HepG2 (cell line): ENCODE measurements around the gene NEURL2. TPM values are rescaled to one million over a fixed set of nuclear protein-coding genes. Genes with fewer than 3 reads are reported as not detected.

Experiments
- ARNT ChIP-seq: fragments of 450-650 bp; IDR thresholded peaks from 2 replicates; pipeline ENCODE4 v1.6.1; 2017
- DNMT3B ChIP-seq: conservative IDR thresholded peaks from 2 replicates; pipeline ENCODE4 v1.6.1; 2016; ENCODE audit warnings: missing biosample characterization, control low read depth
- HMG20A ChIP-seq: IDR thresholded peaks from 2 replicates; pipeline ENCODE4 v1.6.1; 2016; ENCODE audit warnings: borderline replicate concordance
- HMG20B ChIP-seq: conservative IDR thresholded peaks from 2 replicates; pipeline ENCODE4 v1.6.1; 2016; ENCODE audit warnings: missing genetic modification reagents, missing compliant biosample characterization
- HOXA9 ChIP-seq: sonication (generic); formaldehyde crosslinking; IDR thresholded peaks from 2 replicates; pipeline ENCODE4 v1.8.1; 2022; ENCODE audit warnings: missing genetic modification reagents, mild to moderate bottlenecking, moderate library complexity, borderline replicate concordance
- KDM1A ChIP-seq: IDR thresholded peaks from 2 replicates; pipeline ENCODE4 v1.6.1; 2016; ENCODE audit warnings: missing compliant biosample characterization
- MLLT10 ChIP-seq: sonication (generic); formaldehyde crosslinking; IDR thresholded peaks from 2 replicates; pipeline ENCODE4 v1.4.0; 2020; ENCODE audit warnings: missing genetic modification reagents
- NCOA5 ChIP-seq: sonication (generic); formaldehyde crosslinking; IDR thresholded peaks from 2 replicates; pipeline ENCODE4 v1.4.0; 2020; ENCODE audit warnings: missing genetic modification reagents
- PHF21A ChIP-seq: sonication (generic); formaldehyde crosslinking; IDR thresholded peaks from 2 replicates; pipeline ENCODE4 v1.5.0; 2020; ENCODE audit warnings: mild to moderate bottlenecking, missing genetic modification reagents
- REL ChIP-seq: sonication (generic); formaldehyde crosslinking; conservative IDR thresholded peaks from 2 replicates; pipeline ENCODE4 v1.8.0; 2022; ENCODE audit warnings: mild to moderate bottlenecking, missing genetic modification reagents, moderate library complexity
- ZFAT ChIP-seq: sonication (generic); formaldehyde crosslinking; conservative IDR thresholded peaks from 2 replicates; pipeline ENCODE4 v1.8.1; 2023; ENCODE audit warnings: missing genetic modification reagents, inconsistent platforms
- ZFP82 ChIP-seq: sonication (generic); formaldehyde crosslinking; IDR thresholded peaks from 2 replicates; pipeline ENCODE4 v1.5.1; 2020; ENCODE audit warnings: mild to moderate bottlenecking, missing genetic modification reagents, borderline replicate concordance
- ZNF136 ChIP-seq: sonication (generic); formaldehyde crosslinking; IDR thresholded peaks from 2 replicates; pipeline ENCODE4 v1.8.1; 2022; ENCODE audit warnings: low read depth, mild to moderate bottlenecking, moderate library complexity, missing genetic modification reagents
- ZNF446 ChIP-seq: sonication (generic); formaldehyde crosslinking; IDR thresholded peaks from 2 replicates; pipeline ENCODE4 v1.5.0; 2020; ENCODE audit warnings: mild to moderate bottlenecking, missing genetic modification reagents
- ZNF773 ChIP-seq: sonication (generic); formaldehyde crosslinking; IDR thresholded peaks from 2 replicates; pipeline ENCODE4 v1.4.0; 2020; ENCODE audit warnings: missing genetic modification reagents, borderline replicate concordance
- ZNF841 ChIP-seq: sonication (generic); formaldehyde crosslinking; IDR thresholded peaks from 2 replicates; pipeline ENCODE4 v1.8.1; 2023; ENCODE audit warnings: missing genetic modification reagents, borderline replicate concordance
- polyA plus RNA-seq, 8 experiments: library from polyadenylated mRNA; depleted of rRNA in 3 of 8; stranded (reverse) in 7 of 8; unstranded in 1 of 8; fragments of >200 nt; fragmentation: Illumina TruSeq in 4 of 8; extraction: Trizol in 4 of 8; gene quantifications; 2 replicates each; pipeline versions ENCODE4 v1.2.1 to v1.2.3, GENCODE V29; 2011 to 2016; ENCODE audit warnings: low read depth in 4 of 8, missing spikeins in 1 of 8, mixed read lengths in 1 of 8; ENCODE audit not compliant: insufficient read depth in 1 of 8
- total RNA-seq, 5 experiments: library from RNA; depleted of rRNA; stranded (reverse); fragments of >200 nt; fragmentation: Illumina TruSeq; extraction: Trizol; gene quantifications; 2 replicates each; pipeline ENCODE4 v1.2.3, GENCODE V29; 2016; ENCODE audit warnings: low read depth in 1 of 5
- TF ChIP-seq, protein P1 (sequence below): sonication (generic); formaldehyde crosslinking; IDR thresholded peaks from 2 replicates; pipeline ENCODE4 v1.5.0; 2020; ENCODE audit warnings: missing genetic modification reagents, mild to moderate bottlenecking, borderline replicate concordance
- TF ChIP-seq, protein P2 (sequence below): sonication (generic); formaldehyde crosslinking; conservative IDR thresholded peaks from 2 replicates; pipeline ENCODE4 v1.4.0; 2020; ENCODE audit warnings: missing genetic modification reagents
- TF ChIP-seq, protein P3 (sequence below): sonication (generic); formaldehyde crosslinking; IDR thresholded peaks from 2 replicates; pipeline ENCODE4 v1.5.0; 2020; ENCODE audit warnings: missing genetic modification reagents
- TF ChIP-seq, protein P4 (sequence below): sonication (generic); formaldehyde crosslinking; IDR thresholded peaks from 2 replicates; pipeline ENCODE4 v1.5.0; 2020; ENCODE audit warnings: mild to moderate bottlenecking, missing genetic modification reagents, borderline replicate concordance
- TF ChIP-seq, protein P5 (sequence below): sonication (generic); formaldehyde crosslinking; IDR thresholded peaks from 2 replicates; pipeline ENCODE4 v1.5.0; 2020; ENCODE audit warnings: missing genetic modification reagents, mild to moderate bottlenecking, borderline replicate concordance
- TF ChIP-seq, protein P6 (sequence below): IDR thresholded peaks from 2 replicates; pipeline ENCODE4 v1.6.1; 2018; ENCODE audit warnings: missing genetic modification reagents, mild to moderate bottlenecking, missing compliant biosample characterization

The NEURL2 gene
- total and polyA plus RNA-seq, 2 of the 13 experiments (the other 11 are each of a cell fraction or from before 2014, with no cell fraction given), result 7.2 to 9.7 TPM

DNA sequence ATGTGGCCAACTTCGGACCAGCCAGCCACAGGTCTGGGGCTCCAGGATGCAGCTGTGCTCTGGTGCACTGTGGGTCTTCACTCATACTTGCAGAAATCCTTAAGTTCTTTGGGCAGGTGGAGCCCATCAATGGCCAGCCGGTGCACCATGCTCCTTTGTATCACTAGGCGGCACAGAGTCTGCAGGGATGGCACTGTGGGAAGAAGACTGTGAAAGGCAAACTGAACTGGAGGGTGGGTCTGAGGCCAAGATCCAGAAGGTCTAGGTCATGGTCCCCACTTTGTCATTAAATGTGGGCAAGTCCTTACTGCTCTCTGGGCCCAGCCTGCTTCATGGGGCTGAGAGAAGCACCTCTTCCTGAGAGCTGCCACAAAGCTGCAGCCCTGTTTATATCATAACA is 2.3 kb downstream of the NEURL2 start (continued):
- TF ChIP-seq ZNF773 (CRISPR knock-in tag) (no peak), ZNF136 (CRISPR knock-in tag) (no peak), HMG20B (CRISPR knock-in tag) (no peak), ZNF446 (CRISPR knock-in tag) (no peak), MLLT10 (CRISPR knock-in tag) (no peak), HMG20A (CRISPR knock-in tag) (no peak), ZFAT (CRISPR knock-in tag) (no peak), ZFP82 (CRISPR knock-in tag) (no peak), REL (CRISPR knock-in tag) (no peak), ARNT (no peak), KDM1A (no peak), DNMT3B (CRISPR knock-in tag) (no peak), NCOA5 (CRISPR knock-in tag) (no peak), ZNF841 (CRISPR knock-in tag) (no peak), PHF21A (0 out of 2 replicates have a peak, but pooled peaks have one; percentile 14), HOXA9 (CRISPR knock-in tag) (no peak)
- TF ChIP-seq, protein P1, sequence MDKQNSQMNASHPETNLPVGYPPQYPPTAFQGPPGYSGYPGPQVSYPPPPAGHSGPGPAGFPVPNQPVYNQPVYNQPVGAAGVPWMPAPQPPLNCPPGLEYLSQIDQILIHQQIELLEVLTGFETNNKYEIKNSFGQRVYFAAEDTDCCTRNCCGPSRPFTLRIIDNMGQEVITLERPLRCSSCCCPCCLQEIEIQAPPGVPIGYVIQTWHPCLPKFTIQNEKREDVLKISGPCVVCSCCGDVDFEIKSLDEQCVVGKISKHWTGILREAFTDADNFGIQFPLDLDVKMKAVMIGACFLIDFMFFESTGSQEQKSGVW (CRISPR knock-in tag), result no peak
- TF ChIP-seq, protein P2, sequence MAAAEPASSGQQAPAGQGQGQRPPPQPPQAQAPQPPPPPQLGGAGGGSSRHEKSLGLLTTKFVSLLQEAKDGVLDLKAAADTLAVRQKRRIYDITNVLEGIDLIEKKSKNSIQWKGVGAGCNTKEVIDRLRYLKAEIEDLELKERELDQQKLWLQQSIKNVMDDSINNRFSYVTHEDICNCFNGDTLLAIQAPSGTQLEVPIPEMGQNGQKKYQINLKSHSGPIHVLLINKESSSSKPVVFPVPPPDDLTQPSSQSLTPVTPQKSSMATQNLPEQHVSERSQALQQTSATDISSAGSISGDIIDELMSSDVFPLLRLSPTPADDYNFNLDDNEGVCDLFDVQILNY (CRISPR knock-in tag), result no peak
- TF ChIP-seq, protein P3, sequence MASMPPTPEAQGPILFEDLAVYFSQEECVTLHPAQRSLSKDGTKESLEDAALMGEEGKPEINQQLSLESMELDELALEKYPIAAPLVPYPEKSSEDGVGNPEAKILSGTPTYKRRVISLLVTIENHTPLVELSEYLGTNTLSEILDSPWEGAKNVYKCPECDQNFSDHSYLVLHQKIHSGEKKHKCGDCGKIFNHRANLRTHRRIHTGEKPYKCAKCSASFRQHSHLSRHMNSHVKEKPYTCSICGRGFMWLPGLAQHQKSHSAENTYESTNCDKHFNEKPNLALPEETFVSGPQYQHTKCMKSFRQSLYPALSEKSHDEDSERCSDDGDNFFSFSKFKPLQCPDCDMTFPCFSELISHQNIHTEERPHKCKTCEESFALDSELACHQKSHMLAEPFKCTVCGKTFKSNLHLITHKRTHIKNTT (CRISPR knock-in tag), result no peak
- TF ChIP-seq, protein P4, sequence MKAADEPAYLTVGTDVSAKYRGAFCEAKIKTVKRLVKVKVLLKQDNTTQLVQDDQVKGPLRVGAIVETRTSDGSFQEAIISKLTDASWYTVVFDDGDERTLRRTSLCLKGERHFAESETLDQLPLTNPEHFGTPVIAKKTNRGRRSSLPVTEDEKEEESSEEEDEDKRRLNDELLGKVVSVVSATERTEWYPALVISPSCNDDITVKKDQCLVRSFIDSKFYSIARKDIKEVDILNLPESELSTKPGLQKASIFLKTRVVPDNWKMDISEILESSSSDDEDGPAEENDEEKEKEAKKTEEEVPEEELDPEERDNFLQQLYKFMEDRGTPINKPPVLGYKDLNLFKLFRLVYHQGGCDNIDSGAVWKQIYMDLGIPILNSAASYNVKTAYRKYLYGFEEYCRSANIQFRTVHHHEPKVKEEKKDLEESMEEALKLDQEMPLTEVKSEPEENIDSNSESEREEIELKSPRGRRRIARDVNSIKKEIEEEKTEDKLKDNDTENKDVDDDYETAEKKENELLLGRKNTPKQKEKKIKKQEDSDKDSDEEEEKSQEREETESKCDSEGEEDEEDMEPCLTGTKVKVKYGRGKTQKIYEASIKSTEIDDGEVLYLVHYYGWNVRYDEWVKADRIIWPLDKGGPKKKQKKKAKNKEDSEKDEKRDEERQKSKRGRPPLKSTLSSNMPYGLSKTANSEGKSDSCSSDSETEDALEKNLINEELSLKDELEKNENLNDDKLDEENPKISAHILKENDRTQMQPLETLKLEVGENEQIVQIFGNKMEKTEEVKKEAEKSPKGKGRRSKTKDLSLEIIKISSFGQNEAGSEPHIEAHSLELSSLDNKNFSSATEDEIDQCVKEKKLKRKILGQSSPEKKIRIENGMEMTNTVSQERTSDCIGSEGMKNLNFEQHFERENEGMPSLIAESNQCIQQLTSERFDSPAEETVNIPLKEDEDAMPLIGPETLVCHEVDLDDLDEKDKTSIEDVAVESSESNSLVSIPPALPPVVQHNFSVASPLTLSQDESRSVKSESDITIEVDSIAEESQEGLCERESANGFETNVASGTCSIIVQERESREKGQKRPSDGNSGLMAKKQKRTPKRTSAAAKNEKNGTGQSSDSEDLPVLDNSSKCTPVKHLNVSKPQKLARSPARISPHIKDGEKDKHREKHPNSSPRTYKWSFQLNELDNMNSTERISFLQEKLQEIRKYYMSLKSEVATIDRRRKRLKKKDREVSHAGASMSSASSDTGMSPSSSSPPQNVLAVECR (CRISPR knock-in tag), result no peak
- TF ChIP-seq, protein P5, sequence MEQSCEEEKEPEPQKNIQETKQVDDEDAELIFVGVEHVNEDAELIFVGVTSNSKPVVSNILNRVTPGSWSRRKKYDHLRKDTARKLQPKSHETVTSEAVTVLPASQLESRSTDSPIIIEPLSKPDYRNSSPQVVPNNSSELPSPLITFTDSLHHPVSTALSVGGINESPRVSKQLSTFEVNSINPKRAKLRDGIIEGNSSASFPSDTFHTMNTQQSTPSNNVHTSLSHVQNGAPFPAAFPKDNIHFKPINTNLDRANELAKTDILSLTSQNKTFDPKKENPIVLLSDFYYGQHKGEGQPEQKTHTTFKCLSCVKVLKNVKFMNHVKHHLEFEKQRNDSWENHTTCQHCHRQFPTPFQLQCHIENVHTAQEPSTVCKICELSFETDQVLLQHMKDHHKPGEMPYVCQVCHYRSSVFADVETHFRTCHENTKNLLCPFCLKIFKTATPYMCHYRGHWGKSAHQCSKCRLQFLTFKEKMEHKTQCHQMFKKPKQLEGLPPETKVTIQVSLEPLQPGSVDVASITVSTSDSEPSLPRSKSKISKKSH (CRISPR knock-in tag), result peak; percentile 57; the same call in 1 of the 2 replicates
- TF ChIP-seq, protein P6, sequence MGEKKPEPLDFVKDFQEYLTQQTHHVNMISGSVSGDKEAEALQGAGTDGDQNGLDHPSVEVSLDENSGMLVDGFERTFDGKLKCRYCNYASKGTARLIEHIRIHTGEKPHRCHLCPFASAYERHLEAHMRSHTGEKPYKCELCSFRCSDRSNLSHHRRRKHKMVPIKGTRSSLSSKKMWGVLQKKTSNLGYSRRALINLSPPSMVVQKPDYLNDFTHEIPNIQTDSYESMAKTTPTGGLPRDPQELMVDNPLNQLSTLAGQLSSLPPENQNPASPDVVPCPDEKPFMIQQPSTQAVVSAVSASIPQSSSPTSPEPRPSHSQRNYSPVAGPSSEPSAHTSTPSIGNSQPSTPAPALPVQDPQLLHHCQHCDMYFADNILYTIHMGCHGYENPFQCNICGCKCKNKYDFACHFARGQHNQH (CRISPR knock-in tag), result no peak
